SW 1271 (cell line): ENCODE results near the gene TAB2.

Source experiments
- DNase-seq, 2 experiments: peaks; one replicate each; lab custom pipeline; 2025; lab: John Stamatoyannopoulos, UW

TAB2 gene

DNA sequence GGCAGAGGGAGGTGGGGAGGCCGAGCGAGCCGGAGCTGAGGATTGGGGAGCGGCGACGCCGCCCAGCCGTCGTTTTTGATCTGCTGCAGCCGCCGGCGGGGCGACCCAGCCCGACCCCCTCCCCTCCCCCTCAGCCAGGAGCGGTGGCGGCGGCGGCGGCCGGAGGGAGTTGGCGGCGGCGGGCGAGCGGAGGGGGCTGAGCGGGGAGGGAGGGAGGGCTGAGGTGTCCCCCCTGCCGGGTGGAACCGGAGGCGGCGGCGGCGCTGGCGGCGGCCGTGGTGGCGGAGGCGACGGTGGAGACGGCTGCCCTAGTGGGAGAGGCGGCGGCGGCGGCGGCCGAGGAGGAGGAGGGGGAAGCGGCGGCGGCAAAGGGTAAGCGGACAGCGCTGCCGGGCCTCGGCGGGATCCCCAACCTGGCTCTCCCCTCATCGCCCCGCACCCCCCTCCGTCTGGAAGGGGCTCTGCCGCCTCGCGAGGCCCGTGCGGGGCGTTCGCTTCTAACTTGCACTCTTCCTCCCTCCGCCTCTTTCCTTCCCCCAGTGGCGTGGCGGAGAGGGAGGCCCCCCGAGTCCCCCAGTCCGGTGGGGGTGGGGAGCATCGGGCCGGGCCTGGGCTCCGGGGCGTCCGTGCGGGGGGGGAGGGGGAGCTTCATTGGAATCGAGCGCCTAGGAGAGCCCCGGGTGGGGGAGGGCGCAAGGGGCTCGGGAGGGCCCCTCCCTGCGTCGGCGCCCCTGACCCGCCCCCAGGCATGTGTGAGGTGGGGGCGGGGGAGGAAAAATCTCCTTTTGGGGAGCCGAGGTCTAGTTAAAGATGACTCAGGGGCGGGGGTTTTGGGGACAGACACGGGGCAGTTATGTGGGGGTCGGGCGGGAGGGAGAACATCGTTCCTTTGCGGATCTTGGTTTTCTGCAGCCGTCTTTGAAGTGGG, at the start of gene TAB2:
Gene TAB2, plus strand, starts transcription at position 69 of the 928 bp plus-strand sequence. CDS start 52,286 bp downstream, outside the sequence.
- DNase-seq = no peak

DNA sequence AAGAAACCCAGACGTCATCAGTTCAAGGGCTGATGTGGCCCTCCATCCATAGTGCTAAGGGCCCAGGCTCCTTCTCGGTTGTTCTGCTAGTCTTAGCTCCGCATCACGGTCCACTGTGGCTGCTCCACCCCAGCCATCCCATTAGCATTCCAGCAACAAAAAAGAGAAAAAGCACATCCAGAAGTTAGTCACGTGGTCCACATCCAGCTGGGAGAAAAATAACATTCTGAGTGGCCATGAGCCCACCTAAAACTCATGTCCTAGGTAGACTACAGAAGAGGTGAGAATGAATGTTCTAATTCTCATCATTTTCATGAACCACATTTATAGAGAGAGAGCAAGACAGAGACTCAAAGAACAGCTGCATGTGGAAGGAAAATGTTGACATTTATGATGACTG, 49.4 kb upstream of the TAB2 start:
- no peak for DNase-seq

- no peak for DNase-seq
Observed at GRCh38 chr6:149268768-149269167, 48.7 kb upstream of the TAB2 start.

DNA sequence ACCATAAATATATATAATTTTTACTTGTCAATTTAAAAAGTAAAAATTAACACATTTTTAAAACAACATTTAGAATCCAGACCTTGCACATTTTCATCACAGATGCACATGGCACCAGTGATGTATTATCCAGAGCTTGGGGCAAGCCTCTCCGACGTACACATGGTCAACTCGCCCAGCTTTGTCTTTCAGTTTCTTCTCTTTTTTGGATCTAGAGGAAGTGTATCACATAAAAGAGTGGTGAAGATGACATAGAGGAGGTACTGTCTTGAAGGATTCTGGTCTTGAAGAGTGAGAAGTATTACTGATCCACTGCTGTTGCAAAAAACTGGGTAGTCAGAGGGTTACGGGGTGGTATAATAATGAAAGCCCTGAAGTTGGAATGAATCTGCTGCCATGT, 46.9 kb upstream of the TAB2 start:
- DNase-seq = no peak

GRCh38 chr6:149271348-149272340, 45.9 kb upstream of the TAB2 start:
- no peak for DNase-seq

DNA sequence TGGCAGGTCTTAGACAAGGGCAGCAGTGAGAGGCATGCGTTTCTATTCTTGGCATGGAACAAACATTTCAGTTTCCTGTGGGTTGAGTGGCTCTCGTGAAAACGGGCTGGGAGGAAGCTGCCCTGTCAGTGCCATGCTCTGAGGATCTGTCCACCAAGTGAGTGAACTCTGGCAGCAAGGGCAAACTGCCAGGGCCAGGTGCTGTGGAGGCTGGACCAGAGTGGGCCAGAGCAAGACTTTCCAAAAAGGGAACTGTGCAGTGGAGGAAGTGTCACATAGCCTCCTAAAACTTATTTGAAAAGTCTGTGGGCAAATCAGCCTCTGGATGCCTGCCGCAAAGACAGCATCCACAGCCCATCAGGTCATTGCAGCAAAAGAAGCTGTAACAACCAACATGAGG, 44.2 kb upstream of the TAB2 start:
- DNase-seq = no peak

DNA sequence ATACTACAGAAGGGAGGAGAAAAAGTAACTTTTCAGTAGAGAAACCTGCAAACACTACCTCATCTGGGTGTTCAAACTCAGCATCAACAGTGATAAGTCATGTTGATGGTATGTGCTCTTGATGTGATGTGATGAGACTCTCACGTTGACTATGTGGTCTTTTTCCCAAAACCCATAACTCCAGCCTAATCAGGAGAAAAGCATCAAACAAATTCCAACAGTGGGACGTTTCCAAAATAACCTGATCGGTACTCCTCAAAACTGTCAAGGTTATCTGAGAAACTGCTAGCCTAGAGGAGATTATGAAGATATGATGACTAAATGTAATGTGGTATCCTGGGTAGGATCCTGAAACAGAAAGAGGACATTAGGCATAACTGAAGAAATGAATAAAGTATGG, 41.9 kb upstream of the TAB2 start:
- DNase-seq = no peak

DNA sequence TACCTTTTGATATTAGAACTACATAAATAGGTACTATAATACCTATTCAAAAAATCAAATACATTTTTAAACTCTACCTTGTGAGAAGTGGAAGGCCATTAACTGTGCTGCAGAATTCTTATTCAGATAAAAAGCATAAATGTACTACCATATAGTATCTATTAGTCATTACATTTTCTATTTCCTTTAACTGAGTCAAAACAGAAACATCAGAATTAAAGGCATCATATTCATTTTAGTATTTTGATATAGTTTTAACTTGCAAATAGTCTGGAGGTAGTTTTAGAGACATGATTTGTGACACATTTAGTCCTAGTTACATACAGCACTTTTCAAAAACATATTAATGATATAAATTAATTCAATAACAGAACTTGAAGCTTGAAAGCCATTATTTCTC, 39.9 kb upstream of the TAB2 start:
- no peak for DNase-seq

- DNase-seq = no peak
Observed at GRCh38 chr6:149278997-149279396, 38.5 kb upstream of the TAB2 start.

DNA sequence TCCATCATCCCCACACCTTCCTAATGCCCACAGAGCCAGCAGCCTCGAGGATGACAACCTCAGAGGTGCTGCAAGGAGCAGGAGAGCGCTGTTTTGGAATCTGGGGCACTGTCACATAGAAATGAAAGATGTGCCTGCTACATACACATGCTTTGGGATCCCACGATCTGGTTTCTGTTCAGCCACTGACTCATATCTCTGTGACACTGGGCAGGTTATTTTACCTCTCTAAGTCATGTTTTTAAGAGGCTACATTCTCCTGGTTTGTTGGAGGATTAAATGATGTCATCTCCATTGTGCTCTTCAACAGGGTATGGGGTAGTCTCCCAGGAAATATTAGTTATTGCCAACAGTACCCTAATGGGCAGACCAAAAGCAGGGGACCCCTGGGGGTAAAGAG, 32.6 kb upstream of the TAB2 start:
- DNase-seq = no peak

GRCh38 chr6:149285626-149286025, 31.9 kb upstream of the TAB2 start:
- no peak for DNase-seq

- DNase-seq = no peak
Observed at GRCh38 chr6:149286905-149287304, 30.6 kb upstream of the TAB2 start.

GRCh38 chr6:149289192-149289781, 28.2 kb upstream of the TAB2 start:
- no peak for DNase-seq

DNA sequence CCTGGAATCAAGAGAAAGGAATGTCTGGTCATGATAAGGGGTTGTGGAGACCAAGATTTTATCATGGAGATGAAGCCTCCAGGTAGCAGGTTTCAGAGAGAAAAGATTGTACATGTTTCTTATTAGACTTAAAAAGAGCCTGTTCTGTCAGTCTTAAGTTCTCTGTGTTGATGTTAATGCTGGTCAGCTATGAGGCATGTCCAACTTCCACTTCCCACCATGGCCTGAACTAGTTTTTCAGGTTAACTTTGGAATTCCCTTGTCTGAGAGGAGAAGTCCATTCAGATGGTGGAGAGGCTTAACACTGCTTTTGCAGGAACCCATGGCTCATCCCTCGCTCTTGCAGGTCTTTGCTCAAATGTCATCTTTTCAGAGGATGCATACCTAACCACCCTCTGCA, 27.5 kb upstream of the TAB2 start:
- DNase-seq = no peak

GRCh38 chr6:149293244-149293643, 24.3 kb upstream of the TAB2 start:
- no peak for DNase-seq

- no peak for DNase-seq
Observed at GRCh38 chr6:149300563-149300962, 16.9 kb upstream of the TAB2 start.

DNA sequence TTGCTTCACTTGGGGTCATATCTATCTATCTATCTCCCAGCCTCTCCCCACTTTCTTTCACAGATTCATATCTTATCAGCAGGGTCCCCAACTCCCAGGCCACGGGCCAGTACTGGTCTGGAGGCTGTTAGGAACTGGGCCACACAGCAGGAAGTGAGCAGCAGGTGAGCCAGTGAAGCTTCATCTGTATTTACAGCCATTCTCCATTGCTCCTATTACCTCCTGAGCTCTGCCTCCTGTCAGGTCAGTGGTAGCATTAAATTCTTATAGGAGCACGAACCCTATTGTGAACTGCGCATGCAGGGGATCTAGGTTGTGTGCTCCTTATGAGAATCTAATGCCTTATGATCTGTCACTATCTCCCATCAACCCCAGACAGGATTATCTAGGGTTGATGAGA, 14.8 kb upstream of the TAB2 start:
- DNase-seq = no peak

- no peak for DNase-seq
Observed at GRCh38 chr6:149303468-149303867, 14.0 kb upstream of the TAB2 start.

GRCh38 chr6:149305372-149305771, 12.1 kb upstream of the TAB2 start:
- no peak for DNase-seq

DNA sequence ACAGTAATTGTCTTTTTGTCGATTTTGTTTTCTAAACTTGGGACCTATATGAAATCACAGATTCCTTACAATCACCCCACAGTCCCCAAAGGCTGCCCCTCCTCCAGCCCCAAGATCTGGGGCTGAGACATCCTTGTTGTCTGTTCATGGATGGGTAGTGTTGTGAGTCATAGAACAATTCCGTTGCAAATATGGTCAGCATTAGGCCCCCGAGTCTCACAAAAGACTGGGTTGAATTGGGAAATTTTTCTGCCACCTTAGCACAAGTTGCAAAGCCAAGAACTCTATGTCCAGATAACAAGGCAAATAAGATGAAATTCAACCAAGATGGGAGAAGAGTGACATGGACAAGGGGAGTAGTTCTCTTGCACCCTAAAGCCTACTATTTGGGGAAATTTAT, 10.5 kb upstream of the TAB2 start:
- peak in 1 of 2 experiments; percentile 4 for DNase-seq

DNA sequence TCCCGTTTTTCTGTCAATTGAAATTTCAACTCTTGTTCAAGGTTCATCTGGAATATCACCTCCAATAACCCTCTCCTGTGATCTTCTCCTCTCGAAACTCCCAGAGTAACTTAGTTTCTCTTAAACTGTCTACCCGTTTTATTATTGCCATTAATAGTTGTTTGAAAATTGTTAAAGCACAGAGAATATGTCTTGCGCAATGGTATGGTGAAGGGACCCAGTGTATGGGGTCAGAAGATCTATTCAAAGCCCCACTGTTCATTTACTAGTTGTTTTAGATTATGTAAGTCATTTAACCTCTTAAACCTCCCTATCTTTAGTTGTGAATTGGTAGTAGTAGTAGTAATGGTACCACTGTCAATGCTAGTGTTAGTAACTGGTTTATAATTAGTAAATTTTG, 6.2 kb upstream of the TAB2 start:
- DNase-seq = no peak

- no peak for DNase-seq
Observed at GRCh38 chr6:149311766-149312165, 5.7 kb upstream of the TAB2 start.
